Effector memory CD4-positive, alpha-beta T cell (primary cell): ENCODE data around the gene VCPKMT.

ENCODE experiments used
- DNase-seq, 3 donors: peaks; one replicate each; pipeline ENCODE4 v3.0.0-alpha.2; 2020
- H3K27ac ChIP-seq: 2 replicates; pipeline ENCODE4 v1.7.0; 2013; ENCODE audit warnings: mild to moderate bottlenecking, low read length, moderate library complexity; ENCODE audit not compliant: insufficient read depth, poor library complexity, severe bottlenecking
- H3K27me3 ChIP-seq: replicated peaks from 2 replicates; pipeline ENCODE4 v1.7.0; 2013; ENCODE audit warnings: mild to moderate bottlenecking, low read length; ENCODE audit not compliant: insufficient read depth, control insufficient read depth, poor library complexity, severe bottlenecking
- H3K36me3 ChIP-seq: 2 replicates; pipeline ENCODE4 v1.7.0; 2013; ENCODE audit warnings: mild to moderate bottlenecking, low read length, moderate library complexity; ENCODE audit not compliant: control insufficient read depth, insufficient read depth
- H3K4me1 ChIP-seq: 2 replicates; pipeline ENCODE4 v1.7.0; 2013; ENCODE audit warnings: low read length, mild to moderate bottlenecking; ENCODE audit not compliant: control insufficient read depth, insufficient read depth, poor library complexity, severe bottlenecking
- H3K4me3 ChIP-seq: 2 replicates; pipeline ENCODE4 v1.7.0; 2013; ENCODE audit warnings: low read length, low read depth, mild to moderate bottlenecking; ENCODE audit not compliant: insufficient read depth, poor library complexity, severe bottlenecking
- H3K9me3 ChIP-seq: 2 replicates; pipeline ENCODE4 v1.7.0; 2013; ENCODE audit warnings: mild to moderate bottlenecking, low read length, moderate library complexity; ENCODE audit not compliant: control insufficient read depth
- total RNA-seq, 3 donors: gene quantifications; one replicate each; lab custom pipeline; 2026; lab: John Stamatoyannopoulos, UW

Gene VCPKMT
- 22.1 to 38.2 (median 29.6) reads per million in 3 donors for total RNA-seq

- Histone ChIP-seq H3K36me3 (peaks cover 26% of the 10 kb centered on the region), H3K27me3 (no peaks in the 10 kb centered on the region)
- peak; percentile 88 to 91 (median 90) for DNase-seq
Observed at GRCh38 chr14:50116181-50116956, at the start of gene VCPKMT. Gene VCPKMT (minus strand): TSS chr14:50116572. CDS start chr14:50116552, 20 bp downstream.

GRCh38 chr14:50156111-50156510, 39.7 kb upstream of the VCPKMT start:
- H3K4me3 ChIP-seq: no peak overlapping the region
- H3K4me1 ChIP-seq: no peaks in the 10 kb centered on the region
- peaks cover 12% of the 10 kb centered on the region for H3K36me3 ChIP-seq
- no peaks in the 10 kb centered on the region for H3K9me3 ChIP-seq
- H3K27ac ChIP-seq: no peak overlapping the region
- H3K27me3 ChIP-seq: no peaks in the 10 kb centered on the region
- no peak for DNase-seq

More at GRCh38 chr14:50116181-50116956, at the start of gene VCPKMT:
- Histone ChIP-seq H3K4me1 (peaks cover 10% of the 10 kb centered on the region), H3K4me3 (peak within 1 kb of the TSS; percentile 85), H3K9me3 (no peaks in the 10 kb centered on the region), H3K27ac (peak within 1 kb of the TSS; percentile 92)

GRCh38 chr14:50148799-50149198, 32.4 kb upstream of the VCPKMT start:
- peaks cover 7% of the 10 kb centered on the region for H3K36me3 ChIP-seq
- no peak for DNase-seq

GRCh38 chr14:50139192-50139591, 22.8 kb upstream of the VCPKMT start:
- H3K36me3 ChIP-seq: no peaks in the 10 kb centered on the region
- H3K4me1 ChIP-seq: no peaks in the 10 kb centered on the region
- H3K27ac ChIP-seq: no peak overlapping the region
- no peak for DNase-seq
- H3K4me3 ChIP-seq: no peak overlapping the region
- H3K9me3 ChIP-seq: no peaks in the 10 kb centered on the region
- H3K27me3 ChIP-seq: no peaks in the 10 kb centered on the region

More at GRCh38 chr14:50148799-50149198, 32.4 kb upstream of the VCPKMT start:
- Histone ChIP-seq H3K27ac (no peak overlapping the region), H3K27me3 (no peaks in the 10 kb centered on the region), H3K4me3 (no peak overlapping the region), H3K4me1 (no peaks in the 10 kb centered on the region), H3K9me3 (no peaks in the 10 kb centered on the region)

GRCh38 chr14:50127802-50128201, 11.4 kb upstream of the VCPKMT start:
- Histone ChIP-seq H3K27me3 (no peaks in the 10 kb centered on the region), H3K4me1 (no peaks in the 10 kb centered on the region), H3K36me3 (peaks cover 10% of the 10 kb centered on the region), H3K27ac (no peak overlapping the region), H3K9me3 (no peaks in the 10 kb centered on the region), H3K4me3 (no peak overlapping the region)
- no peak for DNase-seq

- peaks cover 8% of the 10 kb centered on the region for H3K36me3 ChIP-seq
Observed at GRCh38 chr14:50123062-50123461, 6.7 kb upstream of the VCPKMT start.

GRCh38 chr14:50122291-50122690, 5.9 kb upstream of the VCPKMT start:
- no peak overlapping the region for H3K27ac ChIP-seq
- H3K27me3 ChIP-seq: no peaks in the 10 kb centered on the region
- H3K36me3 ChIP-seq: peaks cover 8% of the 10 kb centered on the region
- no peak for DNase-seq
- no peaks in the 10 kb centered on the region for H3K4me1 ChIP-seq
- H3K9me3 ChIP-seq: no peaks in the 10 kb centered on the region
- no peak overlapping the region for H3K4me3 ChIP-seq

More at GRCh38 chr14:50123062-50123461, 6.7 kb upstream of the VCPKMT start:
- H3K4me3 ChIP-seq: no peak overlapping the region
- H3K9me3 ChIP-seq: no peaks in the 10 kb centered on the region
- no peak overlapping the region for H3K27ac ChIP-seq
- H3K27me3 ChIP-seq: no peaks in the 10 kb centered on the region
- H3K4me1 ChIP-seq: no peaks in the 10 kb centered on the region
- DNase-seq: no peak

GRCh38 chr14:50121486-50121885, 5.1 kb upstream of the VCPKMT start:
- no peaks in the 10 kb centered on the region for H3K9me3 ChIP-seq
- peaks cover 8% of the 10 kb centered on the region for H3K36me3 ChIP-seq
- no peak overlapping the region for H3K27ac ChIP-seq
- no peak for DNase-seq
- no peak overlapping the region for H3K4me3 ChIP-seq
- H3K4me1 ChIP-seq: peaks cover 6% of the 10 kb centered on the region
- no peaks in the 10 kb centered on the region for H3K27me3 ChIP-seq

- H3K36me3 ChIP-seq: peaks cover 17% of the 10 kb centered on the region
Observed at GRCh38 chr14:50117456-50117855, 1.1 kb upstream of the VCPKMT start.

GRCh38 chr14:50116966-50117365, 594 bp upstream of the VCPKMT start:
- DNase-seq: no peak
- Histone ChIP-seq H3K4me3 (peak overlapping the region; percentile 85), H3K36me3 (peaks cover 21% of the 10 kb centered on the region), H3K9me3 (no peaks in the 10 kb centered on the region), H3K27ac (peak overlapping the region; percentile 92), H3K4me1 (peaks cover 10% of the 10 kb centered on the region), H3K27me3 (no peaks in the 10 kb centered on the region)

More at GRCh38 chr14:50117456-50117855, 1.1 kb upstream of the VCPKMT start:
- H3K4me1 ChIP-seq: peaks cover 10% of the 10 kb centered on the region
- no peaks in the 10 kb centered on the region for H3K27me3 ChIP-seq
- no peak overlapping the region for H3K4me3 ChIP-seq
- no peak for DNase-seq
- H3K9me3 ChIP-seq: no peaks in the 10 kb centered on the region
- H3K27ac ChIP-seq: no peak overlapping the region
